Lower leg skin (tissue), 4 donors: ENCODE results near the gene TSPEAR. TPM values are rescaled to one million over a fixed set of nuclear protein-coding genes. Genes with fewer than 3 reads are reported as not detected.

ENCODE experiments used
- DNase-seq, 2 donors: peaks; one replicate each; pipeline ENCODE4 v3.0.0-alpha.2; 2019; ENCODE audit warnings: low spot score in 2 of 2
- H3K4me3 ChIP-seq: fragments of 200-600 bp; sonication (generic); 2 replicates; pipeline ENCODE4 v1.5.1; 2017; ENCODE audit warnings: mild to moderate bottlenecking, low read depth; ENCODE audit not compliant: poor library complexity, severe bottlenecking
- POLR2A ChIP-seq, 2 donors: fragments of 450-650 bp; IDR thresholded peaks; one replicate each; pipeline ENCODE4 v1.6.1; 2016 to 2017; ENCODE audit warnings: antibody characterized with exemption in 2 of 2, mild to moderate bottlenecking in 1 of 2, moderate library complexity in 1 of 2
- WGBS, 2 donors: methylation state at CpG; one replicate each; pipeline ENCODE4 v1.1.5; 2018; 5-methylcytosine and 5-hydroxymethylcytosine counted together
- intact Hi-C: fragments of 100-400 bp; cut with DNase I; formaldehyde crosslinking; loops from one replicate; pipeline ENCODE4 v1.15.0; 2023; ENCODE audit warnings: low total_unique reads
- total RNA-seq, 4 donors: library from RNA; depleted of rRNA; stranded (reverse); fragments of >200 nt; gene quantifications; one replicate each; pipeline ENCODE4 v1.1.0, GENCODE V29; 2016
- TF ChIP-seq, protein P1 (sequence below), 3 donors: fragments of 450-650 bp; IDR thresholded peaks; one replicate each; pipeline ENCODE4 v1.5.1; 2016; ENCODE audit warnings: antibody characterized with exemption in 3 of 3, mild to moderate bottlenecking in 3 of 3, moderate library complexity in 2 of 3

TSPEAR gene
- total RNA-seq, 4 donors from 2014 or later: 0.06 TPM; not detected in 3

DNA sequence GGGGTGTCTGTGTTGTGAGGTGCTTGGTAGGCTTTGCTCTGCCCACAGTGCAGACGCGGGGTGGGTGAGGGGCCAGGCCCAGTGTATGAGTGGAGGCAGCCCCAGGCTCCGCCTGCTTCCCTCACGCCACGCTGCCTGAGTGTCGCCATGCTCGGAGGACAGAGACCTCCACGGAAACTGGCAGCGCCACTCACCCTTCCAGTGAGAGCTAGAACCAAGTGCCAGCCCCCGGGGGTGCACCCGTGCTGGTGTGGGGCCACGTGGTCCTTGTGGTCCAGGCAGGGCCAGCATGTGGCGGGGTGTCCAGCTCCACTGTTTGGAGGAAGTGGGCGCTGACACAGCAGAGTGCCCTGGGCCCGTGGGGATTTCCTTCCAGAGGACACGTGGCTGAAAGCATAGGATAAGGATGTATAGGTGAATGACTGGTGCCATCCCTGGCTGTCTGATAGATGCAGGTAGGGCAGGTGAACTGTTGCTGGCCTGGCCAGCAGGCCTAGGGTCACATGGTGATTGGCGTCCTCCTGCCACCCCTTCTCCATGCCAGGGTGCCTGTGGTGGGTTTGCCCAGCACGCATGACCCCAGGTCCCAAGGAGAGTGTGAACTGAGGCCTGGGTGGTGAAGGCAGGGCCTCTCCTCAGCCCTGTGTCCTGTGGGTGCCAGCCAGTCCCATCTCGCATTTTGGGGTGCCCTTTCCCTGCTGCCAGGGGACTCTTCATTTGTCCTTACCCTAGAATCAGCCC, 252.2 kb downstream of the TSPEAR start:
- WGBS, 2 donors: 83 to 88% methylated on average over 18 to 19 of the region's 19 CpGs
- H3K4me3 ChIP-seq: no peak overlapping the region
- TF ChIP-seq, protein P1, sequence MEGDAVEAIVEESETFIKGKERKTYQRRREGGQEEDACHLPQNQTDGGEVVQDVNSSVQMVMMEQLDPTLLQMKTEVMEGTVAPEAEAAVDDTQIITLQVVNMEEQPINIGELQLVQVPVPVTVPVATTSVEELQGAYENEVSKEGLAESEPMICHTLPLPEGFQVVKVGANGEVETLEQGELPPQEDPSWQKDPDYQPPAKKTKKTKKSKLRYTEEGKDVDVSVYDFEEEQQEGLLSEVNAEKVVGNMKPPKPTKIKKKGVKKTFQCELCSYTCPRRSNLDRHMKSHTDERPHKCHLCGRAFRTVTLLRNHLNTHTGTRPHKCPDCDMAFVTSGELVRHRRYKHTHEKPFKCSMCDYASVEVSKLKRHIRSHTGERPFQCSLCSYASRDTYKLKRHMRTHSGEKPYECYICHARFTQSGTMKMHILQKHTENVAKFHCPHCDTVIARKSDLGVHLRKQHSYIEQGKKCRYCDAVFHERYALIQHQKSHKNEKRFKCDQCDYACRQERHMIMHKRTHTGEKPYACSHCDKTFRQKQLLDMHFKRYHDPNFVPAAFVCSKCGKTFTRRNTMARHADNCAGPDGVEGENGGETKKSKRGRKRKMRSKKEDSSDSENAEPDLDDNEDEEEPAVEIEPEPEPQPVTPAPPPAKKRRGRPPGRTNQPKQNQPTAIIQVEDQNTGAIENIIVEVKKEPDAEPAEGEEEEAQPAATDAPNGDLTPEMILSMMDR (IDR thresholded peaks at IDR 0.05): no peak
- TF ChIP-seq POLR2A (IDR thresholded peaks at IDR 0.05): no peak
- intact Hi-C loops: no loop called here
- no peak for DNase-seq

DNA sequence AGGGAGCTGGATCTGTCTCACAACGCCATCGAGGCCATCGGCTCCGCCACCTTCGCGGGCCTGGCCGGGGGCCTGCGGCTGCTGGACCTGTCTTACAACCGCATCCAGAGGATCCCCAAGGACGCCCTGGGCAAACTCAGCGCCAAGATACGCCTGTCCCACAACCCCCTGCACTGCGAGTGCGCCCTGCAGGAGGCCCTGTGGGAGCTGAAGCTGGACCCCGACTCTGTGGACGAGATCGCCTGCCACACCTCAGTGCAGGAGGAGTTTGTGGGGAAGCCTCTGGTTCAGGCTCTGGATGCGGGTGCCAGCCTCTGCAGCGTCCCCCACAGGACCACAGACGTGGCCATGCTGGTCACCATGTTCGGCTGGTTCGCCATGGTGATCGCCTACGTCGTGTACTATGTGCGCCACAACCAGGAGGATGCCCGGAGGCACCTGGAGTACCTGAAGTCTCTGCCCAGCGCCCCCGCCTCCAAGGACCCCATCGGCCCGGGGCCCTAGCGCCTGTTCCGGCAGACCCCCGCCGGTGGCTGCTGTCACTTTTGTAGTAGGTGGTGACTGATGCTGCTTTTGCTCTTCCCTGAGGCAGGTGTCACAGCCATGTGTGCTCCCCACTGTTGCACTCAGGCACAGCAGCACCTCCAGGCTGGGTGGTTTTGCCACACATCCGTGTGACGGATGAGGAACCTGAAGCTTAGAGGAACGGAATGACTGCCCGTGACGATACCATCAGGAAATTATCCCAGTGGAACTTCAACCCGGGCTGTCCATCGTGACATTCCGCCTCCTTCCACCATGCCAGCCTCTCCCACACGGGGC, 254.2 kb downstream of the TSPEAR start:
- WGBS, 2 donors: 95 to 97% methylated on average over 33 to 41 of the region's 44 CpGs
- intact Hi-C loops: no loop called here

DNA sequence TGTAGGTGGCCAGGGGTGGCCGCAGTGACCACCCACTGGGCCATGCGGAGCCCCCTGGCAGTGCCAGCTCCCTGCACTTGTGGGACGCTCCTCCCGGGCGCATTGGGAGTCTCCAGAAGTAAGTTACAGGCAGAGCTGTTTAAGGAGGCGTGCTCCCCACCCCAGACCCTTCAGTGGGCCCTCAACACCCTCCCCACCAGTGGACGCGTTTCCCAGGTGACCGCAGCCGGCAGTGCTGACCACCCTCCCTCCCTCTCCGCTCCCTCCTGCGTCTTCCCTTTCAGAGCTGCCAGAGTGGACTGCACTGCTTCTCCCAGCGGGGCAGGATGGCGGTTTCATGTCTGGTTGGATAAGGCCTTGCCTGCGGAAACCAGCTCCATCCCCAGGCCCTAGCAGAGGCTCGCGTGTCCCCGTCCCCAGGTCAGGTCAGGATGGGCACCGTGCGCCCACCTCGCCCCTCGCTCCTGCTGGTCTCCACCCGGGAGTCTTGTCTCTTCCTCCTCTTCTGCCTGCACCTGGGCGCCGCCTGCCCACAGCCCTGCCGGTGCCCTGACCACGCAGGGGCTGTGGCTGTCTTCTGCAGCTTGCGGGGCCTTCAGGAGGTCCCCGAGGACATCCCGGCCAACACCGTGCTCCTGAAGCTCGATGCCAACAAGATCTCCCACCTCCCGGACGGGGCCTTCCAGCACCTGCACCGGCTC, 255.0 kb downstream of the TSPEAR start:
- no peak overlapping the region for H3K4me3 ChIP-seq
- no peak for DNase-seq
- intact Hi-C loops: no loop called here
- WGBS, 2 donors: 79 to 90% methylated on average over 26 to 34 of the region's 35 CpGs
- TF ChIP-seq, protein P1 (IDR thresholded peaks at IDR 0.05): no peak
- no peak for TF ChIP-seq POLR2A (IDR thresholded peaks at IDR 0.05)

More for the DNA sequence above, 254.2 kb downstream of the TSPEAR start:
- no peak for DNase-seq
- H3K4me3 ChIP-seq: no peak overlapping the region
- TF ChIP-seq POLR2A (IDR thresholded peaks at IDR 0.05): no peak
- TF ChIP-seq, protein P1 (IDR thresholded peaks at IDR 0.05): no peak

DNA sequence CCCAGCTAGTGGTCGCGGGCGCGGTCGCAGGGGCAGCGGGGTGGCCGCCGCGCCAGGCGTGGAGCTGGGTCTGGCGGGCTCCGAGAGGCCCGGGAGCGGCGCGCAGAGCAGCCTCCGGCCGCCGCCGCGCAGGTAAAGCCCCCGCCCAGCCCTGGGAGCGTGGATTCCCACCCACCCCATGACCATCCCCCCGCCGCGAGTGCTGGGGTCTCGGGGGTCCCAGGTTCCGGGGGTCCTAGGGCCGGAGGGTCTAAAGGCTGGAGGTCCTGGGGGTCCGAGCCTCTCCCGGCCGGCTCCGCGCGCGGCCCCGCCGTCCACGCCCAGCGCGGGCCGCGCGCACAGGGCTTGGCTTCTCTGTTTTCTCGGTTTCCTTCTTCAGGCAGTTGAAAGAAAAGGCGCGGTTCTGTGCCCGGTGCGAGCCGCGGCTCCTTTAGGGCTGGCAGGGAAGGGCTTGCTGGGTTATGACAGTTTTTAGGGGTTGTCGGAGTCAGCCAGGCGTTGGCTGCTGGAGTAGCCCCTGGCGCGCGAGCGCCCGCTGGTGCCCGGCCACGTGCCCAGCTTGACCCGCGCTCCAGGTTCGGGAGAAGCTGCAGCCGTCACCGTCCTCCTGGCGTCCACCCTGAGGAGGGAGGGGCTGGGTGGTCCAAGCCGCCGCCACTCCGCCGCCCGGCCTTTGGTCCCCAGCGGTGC, 255.7 kb downstream of the TSPEAR start:
- intact Hi-C loops: no loop called here
- TF ChIP-seq, protein P1 (IDR thresholded peaks at IDR 0.05): no peak
- TF ChIP-seq POLR2A (IDR thresholded peaks at IDR 0.05): no peak
- H3K4me3 ChIP-seq: peak overlapping the region; percentile 46
- 0 to 1% methylated on average over 17 to 24 of the region's 72 CpGs for WGBS, 2 donors
- no peak for DNase-seq

DNA sequence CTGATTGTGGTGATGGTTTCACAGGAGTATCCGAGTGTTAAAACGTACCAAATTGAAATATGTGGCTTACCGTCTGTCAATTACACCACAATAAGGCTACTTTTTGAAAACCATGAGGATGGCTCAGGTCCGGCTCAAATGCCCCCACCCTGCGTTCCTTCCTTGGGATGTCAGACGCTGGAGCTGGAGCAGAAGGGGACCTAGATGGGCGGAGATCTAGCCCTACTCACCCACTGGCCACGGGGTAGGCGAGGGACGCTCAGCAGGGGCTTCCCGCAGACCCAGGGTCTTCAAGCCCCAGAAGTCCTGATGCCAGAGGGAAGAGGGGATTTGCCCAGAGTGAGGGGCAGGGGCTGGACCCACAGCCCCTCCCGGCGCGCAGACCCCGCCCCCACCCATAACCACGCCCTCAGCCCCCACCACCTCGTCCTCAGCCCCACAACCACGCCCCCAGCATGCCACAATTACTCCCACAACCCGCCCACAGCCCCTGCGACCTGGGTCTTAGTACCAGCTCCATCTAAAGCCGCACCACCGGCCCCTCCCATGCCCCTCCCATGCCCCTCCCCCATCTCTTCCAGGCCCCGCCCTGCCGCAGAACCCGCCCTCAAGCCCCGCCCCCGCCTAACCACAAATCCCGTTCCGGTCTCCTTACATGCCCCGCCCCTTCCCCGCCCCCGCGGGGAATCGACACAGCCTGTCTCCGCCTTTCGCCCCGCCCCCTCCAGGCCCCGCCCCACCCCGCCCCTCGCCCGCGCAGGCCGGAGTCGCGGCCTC, 256.4 kb downstream of the TSPEAR start, which contains the start of gene LRRC3:
Gene LRRC3 (plus strand): TSS at position 764 of the 777 bp plus-strand sequence. CDS start 1,135 bp downstream, outside the sequence.
- peak within 1 kb of the TSS; percentile 46 for H3K4me3 ChIP-seq
- intact Hi-C loops: no loop called here
- WGBS, 2 donors: 7 to 9% methylated on average over 33 to 35 of the region's 45 CpGs
- TF ChIP-seq, protein P1 (IDR thresholded peaks at IDR 0.05): no peak
- no peak for TF ChIP-seq POLR2A (IDR thresholded peaks at IDR 0.05)
- peak; percentile 75 to 94 for DNase-seq
